T-cell (primary cell): Measurements from ENCODE around the gene HORMAD1. TPM values are rescaled to one million over a fixed set of nuclear protein-coding genes. Genes with fewer than 3 reads are reported as not detected.
A peak's percentile ranks its signal among the peaks of the same experiment; 100 is the strongest.

Source experiments
- ATAC-seq, 4 experiments: fragments of 200-7000 bp in 3 of 4; fragments of 150-1000 bp in 1 of 4; cut with Tn5 transposase; replicated peaks in 1 of 4; 1 replicate in 3 of 4; 2 replicates in 1 of 4; pipeline ENCODE4 v1.10.0; 2021; ENCODE audit warnings: moderate library complexity in 3 of 4, mild to moderate bottlenecking in 2 of 4, moderate number of reproducible peaks in 1 of 4
- CTCF ChIA-PET, 2 donors: fragments of 300-600 bp; sonication (Branson Sonifier 250); formaldehyde crosslinking; loops; one replicate each; lab custom pipeline; 2022; ENCODE audit warnings: antibody characterized with exemption in 2 of 2; lab: Charles Lee
- POLR2A ChIA-PET, 2 donors: fragments of 300-600 bp; sonication (Branson Sonifier 250); formaldehyde crosslinking; loops; one replicate each; lab custom pipeline; 2022; ENCODE audit warnings: antibody characterized with exemption in 2 of 2; lab: Charles Lee
- DNase-seq, 35 experiments: peaks; one replicate each; pipeline versions ENCODE4 v3.0.0 to v3.0.0-alpha.2; 2013 to 2023
- H3K27ac ChIP-seq: one replicate; pipeline ENCODE4 v1.5.1; 2013; ENCODE audit warnings: low read length
- H3K27me3 ChIP-seq, 2 experiments: replicated peaks in 1 of 2; 1 replicate in 1 of 2; 2 replicates in 1 of 2; pipeline versions ENCODE4 v1.6.1 to v1.7.0; 2013; ENCODE audit warnings: low read length in 1 of 2, mixed read lengths in 1 of 2; ENCODE audit not compliant: control insufficient read depth in 2 of 2, insufficient read depth in 2 of 2; ENCODE audit errors: extremely low read depth in 1 of 2
- H3K36me3 ChIP-seq, 2 donors: 1 replicate in 1 of 2; 2 replicates in 1 of 2; pipeline versions ENCODE4 v1.6.1 to v1.7.0; 2013; ENCODE audit warnings: low read length in 1 of 2; ENCODE audit not compliant: control insufficient read depth in 2 of 2, insufficient read depth in 1 of 2; ENCODE audit errors: extremely low read depth in 1 of 2
- H3K4me1 ChIP-seq, 2 experiments: 1 replicate in 1 of 2; 2 replicates in 1 of 2; pipeline versions ENCODE4 v1.6.1 to v1.7.0; 2013; ENCODE audit warnings: low read length in 2 of 2, mixed read lengths in 1 of 2; ENCODE audit not compliant: insufficient read depth in 2 of 2, control insufficient read depth in 1 of 2; ENCODE audit errors: extremely low read depth in 1 of 2
- H3K4me3 ChIP-seq, 2 donors: 1 replicate in 1 of 2; 2 replicates in 1 of 2; pipeline versions ENCODE4 v1.5.1 to v1.7.0; 2013; ENCODE audit warnings: mild to moderate bottlenecking in 2 of 2, low read length in 1 of 2, moderate library complexity in 1 of 2; ENCODE audit not compliant: control insufficient read depth in 1 of 2; ENCODE audit errors: extremely low read depth in 1 of 2
- H3K9me3 ChIP-seq: 2 replicates; pipeline ENCODE4 v1.7.0; 2013
- H3K27ac Mint-ChIP-seq, 2 donors: one replicate each; pipeline ENCODE4 v1.8.0; 2020 to 2021; ENCODE audit warnings: mild to moderate bottlenecking in 2 of 2, mixed read lengths in 2 of 2
- H3K27me3 Mint-ChIP-seq, 2 donors: one replicate each; pipeline ENCODE4 v1.8.0; 2021 to 2022; ENCODE audit warnings: mixed read lengths in 2 of 2
- H3K36me3 Mint-ChIP-seq: one replicate; pipeline ENCODE4 v1.8.0; 2021; ENCODE audit warnings: mixed read lengths
- H3K4me1 Mint-ChIP-seq, 3 donors: one replicate each; pipeline ENCODE4 v1.8.0; 2020 to 2022; ENCODE audit warnings: mixed read lengths in 3 of 3, mild to moderate bottlenecking in 1 of 3
- H3K4me3 Mint-ChIP-seq, 3 donors: one replicate each; pipeline ENCODE4 v1.8.0; 2020 to 2022; ENCODE audit warnings: mild to moderate bottlenecking in 3 of 3, mixed read lengths in 3 of 3, moderate library complexity in 3 of 3
- H3K9me3 Mint-ChIP-seq, 3 donors: one replicate each; pipeline ENCODE4 v1.8.0; 2020 to 2022; ENCODE audit warnings: mixed read lengths in 3 of 3
- WGBS: methylation state at CpG from one replicate; pipeline ENCODE4 v1.1.5; 2013; ENCODE audit warnings: missing lambda C conversion rate; ENCODE audit not compliant: insufficient coverage; 5-methylcytosine and 5-hydroxymethylcytosine counted together
- total RNA-seq, 35 experiments: library from RNA in 6 of 35; stranded (reverse) in 6 of 35; fragments of 120-200 nt in 1 of 35; gene quantifications; one replicate each; pipeline versions ENCODE4 v1.2.1 to v1.2.4 and lab custom pipeline; 2013 to 2026

Gene HORMAD1
- total RNA-seq, 5 donors from 2014 or later (not counting 1 experiment from before 2014, with no cell fraction given), result 0.28 to 0.55 (median 0.45) TPM; not detected in 1

DNA sequence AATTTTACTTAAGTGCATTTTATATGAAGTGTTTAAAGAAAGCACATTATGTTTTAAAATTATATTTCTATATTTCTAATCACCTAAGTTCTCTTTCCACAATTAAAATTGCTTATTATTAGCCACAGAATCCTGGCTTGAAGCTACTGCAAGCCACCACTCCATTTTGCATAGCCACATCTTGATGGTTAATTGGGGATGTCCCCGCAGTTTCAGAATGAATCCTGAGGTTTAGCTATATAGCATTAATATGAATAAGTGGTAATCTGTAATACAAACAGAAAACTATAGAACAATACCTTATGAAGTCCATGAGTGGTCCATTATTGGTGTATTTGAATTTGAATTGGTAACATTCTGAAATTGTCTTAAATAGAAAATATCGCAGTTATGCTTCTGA, 12.1 kb downstream of the HORMAD1 start:
- no peaks in the 10 kb centered on the region for H3K36me3 ChIP-seq
- H3K27me3 ChIP-seq, result no peaks in the 10 kb centered on the region
- Mint-ChIP-seq H3K9me3 (no peaks in the 10 kb centered on the region), H3K4me1 (no peaks in the 10 kb centered on the region), H3K27ac (no peak overlapping the region), H3K36me3 (no peaks in the 10 kb centered on the region), H3K4me3 (no peak overlapping the region), H3K27me3 (no peaks in the 10 kb centered on the region)
- no peaks in the 10 kb centered on the region for H3K9me3 ChIP-seq
- H3K4me1 ChIP-seq, result no peaks in the 10 kb centered on the region
- no peak overlapping the region for H3K4me3 ChIP-seq
- no CpG with 5 or more reads among the region's 2 CpGs for WGBS
- DNase-seq (no peak), ATAC-seq (no peak)
- ChIA-PET CTCF (interaction anchor here in 1 of 2 donors (0.6 kb wide), 2 partner anchors 33 to 612 kb away, joined by 3 to 8 read pairs; no protein-coding TSS in a partner anchor), POLR2A (interaction anchor here in 1 of 2 donors (0.8 to 1.3 kb wide), 2 partner anchors 11 to 16 kb away, joined by 3 to 5 read pairs; partner anchors contain the start of gene GOLPH3L)
- no peak overlapping the region for H3K27ac ChIP-seq

- H3K36me3 Mint-ChIP-seq, result no peaks in the 10 kb centered on the region
- DNase-seq (no peak), ATAC-seq (no peak)
- POLR2A ChIA-PET, result no interaction called here
- no peaks in the 10 kb centered on the region for H3K4me1 ChIP-seq
- H3K27ac Mint-ChIP-seq, result no peak overlapping the region
- WGBS, result no CpG with 5 or more reads among the region's 1 CpG
- no peak overlapping the region for H3K27ac ChIP-seq
- H3K9me3 Mint-ChIP-seq, result no peaks in the 10 kb centered on the region
- H3K27me3 Mint-ChIP-seq, result no peaks in the 10 kb centered on the region
- H3K4me3 Mint-ChIP-seq, result no peak overlapping the region
- no peaks in the 10 kb centered on the region for H3K36me3 ChIP-seq
- H3K27me3 ChIP-seq, result no peaks in the 10 kb centered on the region
- CTCF ChIA-PET, result no interaction called here
- H3K4me1 Mint-ChIP-seq, result no peaks in the 10 kb centered on the region
- no peaks in the 10 kb centered on the region for H3K9me3 ChIP-seq
- H3K4me3 ChIP-seq, result no peak overlapping the region
These were observed 14.6 kb downstream of the HORMAD1 start for GRCh38 chr1:150706091-150706490.

GRCh38 chr1:150703427-150703826, 17.3 kb downstream of the HORMAD1 start:
- H3K27ac Mint-ChIP-seq, result no peak overlapping the region
- ATAC-seq, result no peak

GRCh38 chr1:150696995-150697927, 23.4 kb downstream of the HORMAD1 start, which contains the start of gene GOLPH3L:
TSS of gene GOLPH3L (minus strand) at chr1:150697154. CDS start at chr1:150694838, 2,316 bp downstream.
- Histone ChIP-seq H3K4me3 (peak within 1 kb of the TSS; percentile 93 to 96), H3K36me3 (peaks cover 0 to 20% of the 10 kb centered on the region in 2 donors), H3K27ac (peak within 1 kb of the TSS; percentile 77), H3K27me3 (no peaks in the 10 kb centered on the region), H3K4me1 (peaks cover 4 to 13% of the 10 kb centered on the region in 2 experiments), H3K9me3 (no peaks in the 10 kb centered on the region)
- ChIA-PET POLR2A (interaction anchor here (0.5 to 1.6 kb wide), 31 partner anchors 9 to 1231 kb away, joined by 3 to 11 read pairs (median 4); partner anchors contain the start of genes ARNT (in 1 of the 2), ENSA (in 1 of the 2), MCL1 (in 1 of the 2) and PSMD4 (in 1 of the 2)), CTCF (interaction anchor here (0.5 to 1.7 kb wide), 18 partner anchors 21 to 1337 kb away, joined by 3 to 16 read pairs (median 4); partner anchors contain the start of genes CTSS (in 1 of the 2), ENSA (in 1 of the 2), MCL1 (in 1 of the 2) and RPRD2 (in 1 of the 2))
- ATAC-seq, result peak; percentile 99 to 100 (median 100)
- Mint-ChIP-seq H3K4me3 (peak within 1 kb of the TSS; percentile 94 to 99 (median 97)), H3K36me3 (peaks cover 17% of the 10 kb centered on the region), H3K4me1 (peaks cover 29 to 36% (median 31%) of the 10 kb centered on the region in 3 donors), H3K27ac (peak within 1 kb of the TSS; percentile 94 to 95), H3K9me3 (no peaks in the 10 kb centered on the region), H3K27me3 (no peaks in the 10 kb centered on the region)
- 0% methylated on average over 3 of the region's 18 CpGs for WGBS
- peak; percentile 71 to 95 (median 90) for DNase-seq

More at GRCh38 chr1:150703427-150703826, 17.3 kb downstream of the HORMAD1 start:
- H3K36me3 ChIP-seq, result no peaks in the 10 kb centered on the region
- H3K27me3 ChIP-seq, result no peaks in the 10 kb centered on the region
- DNase-seq, result no peak
- Mint-ChIP-seq H3K36me3 (no peaks in the 10 kb centered on the region), H3K27me3 (no peaks in the 10 kb centered on the region), H3K4me3 (no peak overlapping the region), H3K9me3 (no peaks in the 10 kb centered on the region), H3K4me1 (peaks cover 0 to 3% (median 0%) of the 10 kb centered on the region in 3 donors)
- no peak overlapping the region for H3K27ac ChIP-seq
- H3K4me1 ChIP-seq, result no peaks in the 10 kb centered on the region
- no peaks in the 10 kb centered on the region for H3K9me3 ChIP-seq
- ChIA-PET POLR2A (no interaction called here), CTCF (no interaction called here)
- no peak overlapping the region for H3K4me3 ChIP-seq

- DNase-seq, result no peak
- no peaks in the 10 kb centered on the region for H3K27me3 Mint-ChIP-seq
- no peaks in the 10 kb centered on the region for H3K9me3 Mint-ChIP-seq
- CTCF ChIA-PET, result interaction anchor here in 1 of 2 donors (0.7 to 1.7 kb wide), 13 partner anchors 21 to 1337 kb away, joined by 3 to 16 read pairs (median 4); partner anchors contain the start of genes CTSS, ENSA, MCL1 and RPRD2
- ATAC-seq, result no peak
- H3K4me1 ChIP-seq, result peaks cover 4 to 13% of the 10 kb centered on the region in 2 experiments
- H3K4me3 Mint-ChIP-seq, result peak overlapping the region; percentile 94 to 99 (median 97)
- H3K27ac ChIP-seq, result peak overlapping the region; percentile 77
- peaks cover 31 to 36% (median 32%) of the 10 kb centered on the region in 3 donors for H3K4me1 Mint-ChIP-seq
- peak overlapping the region; percentile 93 to 96 for H3K4me3 ChIP-seq
- peak overlapping the region; percentile 94 to 95 for H3K27ac Mint-ChIP-seq
- H3K27me3 ChIP-seq, result no peaks in the 10 kb centered on the region
- H3K9me3 ChIP-seq, result no peaks in the 10 kb centered on the region
- peaks cover 17% of the 10 kb centered on the region for H3K36me3 Mint-ChIP-seq
- POLR2A ChIA-PET, result interaction anchor here in 1 of 2 donors (0.6 to 1.6 kb wide), 14 partner anchors 8 to 809 kb away, joined by 3 to 10 read pairs (median 4); partner anchors contain the start of genes ENSA, MCL1, PSMD4 and RPRD2
- peaks cover 0 to 21% of the 10 kb centered on the region in 2 donors for H3K36me3 ChIP-seq
- whole genome bisulfite sequencing, result no CpG with 5 or more reads among the region's 6 CpGs
These were observed 24.1 kb downstream of the HORMAD1 start for GRCh38 chr1:150696590-150696989.
